WTC11 (cell line): ENCODE results near the gene NUMA1. TPM values are rescaled to one million over a fixed set of nuclear protein-coding genes. Genes with fewer than 3 reads are reported as not detected.
A peak's percentile ranks its signal among the peaks of the same experiment; 100 is the strongest.

Experiments
- ATAC-seq: fragments of 200-7000 bp; cut with Tn5 transposase; 2 replicates; pipeline ENCODE4 v1.10.0; 2021; ENCODE audit warnings: mild to moderate bottlenecking, moderate library complexity
- CTCF ChIA-PET: fragments of 300-600 bp; sonication (Branson Sonifier 250); formaldehyde crosslinking; loops from one replicate; lab custom pipeline; 2021; ENCODE audit warnings: antibody characterized with exemption; lab: Charles Lee
- POLR2A ChIA-PET: fragments of 350-600 bp; sonication (Branson Sonifier 250); formaldehyde crosslinking; loops from one replicate; lab custom pipeline; 2021; ENCODE audit warnings: antibody characterized with exemption; lab: Charles Lee
- DNase-seq: peaks from one replicate; pipeline ENCODE4 v3.0.0; 2021; ENCODE audit warnings: low spot score
- H3K27ac Mint-ChIP-seq: 2 replicates; pipeline ENCODE4 v1.8.0; 2021; ENCODE audit warnings: mixed read lengths
- H3K27me3 Mint-ChIP-seq: 2 replicates; pipeline ENCODE4 v1.8.0; 2021; ENCODE audit warnings: low read depth, mild to moderate bottlenecking, moderate library complexity, mixed read lengths
- H3K36me3 Mint-ChIP-seq: 2 replicates; pipeline ENCODE4 v1.8.0; 2021; ENCODE audit warnings: mixed read lengths
- H3K4me1 Mint-ChIP-seq: 2 replicates; pipeline ENCODE4 v1.8.0; 2022; ENCODE audit warnings: mixed read lengths
- H3K4me3 Mint-ChIP-seq: 2 replicates; pipeline ENCODE4 v1.8.0; 2021; ENCODE audit warnings: mild to moderate bottlenecking, moderate library complexity, mixed read lengths
- H3K9me3 Mint-ChIP-seq: 2 replicates; pipeline ENCODE4 v1.8.0; 2021; ENCODE audit warnings: mixed read lengths
- CREB1 ChIP-seq: sonication (generic); formaldehyde crosslinking; IDR thresholded peaks from 2 replicates; pipeline ENCODE4 v1.8.0; 2023; ENCODE audit warnings: mild to moderate bottlenecking, missing genetic modification reagents
- HMGA2 ChIP-seq: fragments of 250-450 bp; sonication (Bioruptor Pico); IDR thresholded peaks from 2 replicates; pipeline ENCODE4 v1.4.0; 2021; ENCODE audit warnings: mild to moderate bottlenecking, moderate library complexity
- SP1 ChIP-seq: sonication (generic); formaldehyde crosslinking; conservative IDR thresholded peaks from 2 replicates; pipeline ENCODE4 v1.8.1; 2022; ENCODE audit warnings: missing genetic modification reagents
- TCF7 ChIP-seq: sonication (generic); formaldehyde crosslinking; IDR thresholded peaks from 2 replicates; pipeline ENCODE4 v1.8.0; 2022; ENCODE audit warnings: mild to moderate bottlenecking, low read depth, missing genetic modification reagents, moderate library complexity
- ZNF263 ChIP-seq: sonication (generic); formaldehyde crosslinking; IDR thresholded peaks from 2 replicates; pipeline ENCODE4 v1.8.1; 2022; ENCODE audit warnings: low read depth, mild to moderate bottlenecking, moderate library complexity, missing genetic modification reagents
- ZNF317 ChIP-seq: sonication (generic); formaldehyde crosslinking; IDR thresholded peaks from 2 replicates; pipeline ENCODE4 v1.8.1; 2023; ENCODE audit warnings: low read depth, mild to moderate bottlenecking, moderate library complexity, missing genetic modification reagents, borderline replicate concordance
- ZNF416 ChIP-seq: fragments of 250-450 bp; sonication (Bioruptor Pico); IDR thresholded peaks from 2 replicates; pipeline ENCODE4 v1.9.0; 2021; ENCODE audit warnings: mild to moderate bottlenecking, inconsistent platforms
- total RNA-seq: library from RNA; stranded (reverse); gene quantifications from 3 replicates; pipeline ENCODE4 v1.2.3, GENCODE V29; 2021
- TF ChIP-seq, protein P1 (sequence below): sonication (generic); formaldehyde crosslinking; IDR thresholded peaks from 2 replicates; pipeline ENCODE4 v1.8.1; 2023; ENCODE audit warnings: mild to moderate bottlenecking, missing genetic modification reagents
- TF ChIP-seq, protein P2 (sequence below): sonication (generic); formaldehyde crosslinking; IDR thresholded peaks from 2 replicates; pipeline ENCODE4 v1.8.0; 2022; ENCODE audit warnings: missing genetic modification reagents
- TF ChIP-seq, protein P3 (sequence below): sonication (generic); formaldehyde crosslinking; conservative IDR thresholded peaks from 2 replicates; pipeline ENCODE4 v1.8.1; 2022; ENCODE audit warnings: mild to moderate bottlenecking, missing genetic modification reagents
- TF ChIP-seq, protein P4 (sequence below): sonication (generic); formaldehyde crosslinking; IDR thresholded peaks from 2 replicates; pipeline ENCODE4 v1.8.0; 2022; ENCODE audit warnings: mild to moderate bottlenecking, missing genetic modification reagents
- TF ChIP-seq, protein P5 (sequence below): fragments of 200-600 bp; IDR thresholded peaks from 2 replicates; pipeline ENCODE4 v1.8.0; 2022; ENCODE audit warnings: antibody characterized with exemption
- TF ChIP-seq, protein P6 (sequence below): sonication (generic); formaldehyde crosslinking; IDR thresholded peaks from 2 replicates; pipeline ENCODE4 v1.8.0; 2022; ENCODE audit warnings: mild to moderate bottlenecking, missing genetic modification reagents

Gene NUMA1
- total RNA-seq, 1 experiment from 2014 or later: 147 TPM

DNA sequence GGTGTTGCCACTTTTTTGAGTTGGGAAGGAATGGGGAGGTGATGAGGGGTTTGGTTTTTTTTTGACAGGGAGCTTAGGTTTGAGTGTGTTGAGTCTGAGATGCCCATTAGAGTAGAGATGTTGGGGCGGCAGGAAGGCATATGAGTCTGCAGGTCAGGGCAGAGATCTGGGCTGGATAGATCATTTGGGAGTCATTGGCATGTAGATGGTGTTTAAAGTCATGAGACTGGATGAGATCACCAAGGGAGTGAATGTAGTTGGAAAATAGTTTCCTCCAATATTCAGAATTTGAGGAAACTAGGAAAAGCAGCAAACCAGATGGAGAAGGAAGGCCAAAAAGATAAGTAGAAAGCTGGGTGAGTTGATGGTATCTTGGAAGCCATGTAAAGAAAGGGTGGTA is 34.2 kb upstream of the NUMA1 start (continued):
- TF ChIP-seq, protein P1, sequence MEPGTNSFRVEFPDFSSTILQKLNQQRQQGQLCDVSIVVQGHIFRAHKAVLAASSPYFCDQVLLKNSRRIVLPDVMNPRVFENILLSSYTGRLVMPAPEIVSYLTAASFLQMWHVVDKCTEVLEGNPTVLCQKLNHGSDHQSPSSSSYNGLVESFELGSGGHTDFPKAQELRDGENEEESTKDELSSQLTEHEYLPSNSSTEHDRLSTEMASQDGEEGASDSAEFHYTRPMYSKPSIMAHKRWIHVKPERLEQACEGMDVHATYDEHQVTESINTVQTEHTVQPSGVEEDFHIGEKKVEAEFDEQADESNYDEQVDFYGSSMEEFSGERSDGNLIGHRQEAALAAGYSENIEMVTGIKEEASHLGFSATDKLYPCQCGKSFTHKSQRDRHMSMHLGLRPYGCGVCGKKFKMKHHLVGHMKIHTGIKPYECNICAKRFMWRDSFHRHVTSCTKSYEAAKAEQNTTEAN (CRISPR knock-in tag): no peak
- TF ChIP-seq HMGA2 (CRISPR knock-in tag): no peak
- TF ChIP-seq TCF7: no peak
- no peak for TF ChIP-seq ZNF416 (CRISPR knock-in tag)
- TF ChIP-seq, protein P2, sequence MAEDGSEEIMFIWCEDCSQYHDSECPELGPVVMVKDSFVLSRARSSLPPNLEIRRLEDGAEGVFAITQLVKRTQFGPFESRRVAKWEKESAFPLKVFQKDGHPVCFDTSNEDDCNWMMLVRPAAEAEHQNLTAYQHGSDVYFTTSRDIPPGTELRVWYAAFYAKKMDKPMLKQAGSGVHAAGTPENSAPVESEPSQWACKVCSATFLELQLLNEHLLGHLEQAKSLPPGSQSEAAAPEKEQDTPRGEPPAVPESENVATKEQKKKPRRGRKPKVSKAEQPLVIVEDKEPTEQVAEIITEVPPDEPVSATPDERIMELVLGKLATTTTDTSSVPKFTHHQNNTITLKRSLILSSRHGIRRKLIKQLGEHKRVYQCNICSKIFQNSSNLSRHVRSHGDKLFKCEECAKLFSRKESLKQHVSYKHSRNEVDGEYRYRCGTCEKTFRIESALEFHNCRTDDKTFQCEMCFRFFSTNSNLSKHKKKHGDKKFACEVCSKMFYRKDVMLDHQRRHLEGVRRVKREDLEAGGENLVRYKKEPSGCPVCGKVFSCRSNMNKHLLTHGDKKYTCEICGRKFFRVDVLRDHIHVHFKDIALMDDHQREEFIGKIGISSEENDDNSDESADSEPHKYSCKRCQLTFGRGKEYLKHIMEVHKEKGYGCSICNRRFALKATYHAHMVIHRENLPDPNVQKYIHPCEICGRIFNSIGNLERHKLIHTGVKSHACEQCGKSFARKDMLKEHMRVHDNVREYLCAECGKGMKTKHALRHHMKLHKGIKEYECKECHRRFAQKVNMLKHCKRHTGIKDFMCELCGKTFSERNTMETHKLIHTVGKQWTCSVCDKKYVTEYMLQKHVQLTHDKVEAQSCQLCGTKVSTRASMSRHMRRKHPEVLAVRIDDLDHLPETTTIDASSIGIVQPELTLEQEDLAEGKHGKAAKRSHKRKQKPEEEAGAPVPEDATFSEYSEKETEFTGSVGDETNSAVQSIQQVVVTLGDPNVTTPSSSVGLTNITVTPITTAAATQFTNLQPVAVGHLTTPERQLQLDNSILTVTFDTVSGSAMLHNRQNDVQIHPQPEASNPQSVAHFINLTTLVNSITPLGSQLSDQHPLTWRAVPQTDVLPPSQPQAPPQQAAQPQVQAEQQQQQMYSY: no peak
- no peak for TF ChIP-seq CREB1 (CRISPR knock-in tag)
- TF ChIP-seq, protein P3, sequence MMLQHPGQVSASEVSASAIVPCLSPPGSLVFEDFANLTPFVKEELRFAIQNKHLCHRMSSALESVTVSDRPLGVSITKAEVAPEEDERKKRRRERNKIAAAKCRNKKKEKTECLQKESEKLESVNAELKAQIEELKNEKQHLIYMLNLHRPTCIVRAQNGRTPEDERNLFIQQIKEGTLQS: no peak

DNA sequence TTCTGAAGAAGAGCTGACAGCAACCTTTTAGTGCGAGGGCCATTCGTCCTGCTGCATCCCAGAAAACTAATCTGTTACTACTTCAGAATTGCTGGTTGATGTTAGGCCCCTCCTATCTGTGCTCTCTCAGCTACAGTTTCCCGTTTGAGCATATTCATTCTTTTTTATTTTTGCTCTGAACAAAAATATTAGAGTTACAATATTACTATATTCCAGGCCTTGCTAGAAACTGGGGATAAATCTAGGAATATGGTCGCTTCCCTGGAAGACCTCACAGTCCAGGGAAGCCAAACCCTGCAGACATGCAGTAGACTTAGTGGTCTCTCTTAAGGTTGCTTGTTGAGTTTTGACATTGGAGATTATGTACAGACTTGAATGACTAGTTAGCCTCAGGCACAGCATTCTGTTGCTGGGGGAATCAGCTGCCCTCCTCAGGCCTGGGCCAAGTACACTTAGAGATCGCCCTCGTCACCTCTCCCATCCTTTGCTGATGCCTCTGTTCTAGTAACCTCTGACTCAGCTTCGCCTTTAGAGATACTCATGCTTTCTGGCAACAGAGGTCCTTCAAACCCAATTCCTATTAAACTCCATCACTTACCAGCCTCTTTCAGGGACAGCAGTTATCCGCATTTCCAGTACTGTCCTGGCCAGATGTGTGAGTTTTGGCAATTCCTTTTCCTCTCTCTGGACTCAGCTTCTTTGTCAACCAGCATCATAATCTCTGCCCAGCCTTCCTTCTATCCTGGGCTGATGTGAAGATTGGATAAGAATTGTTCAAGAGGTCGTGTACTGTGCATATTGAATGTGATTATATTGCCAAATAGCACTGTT is 32.9 kb upstream of the NUMA1 start:
- ChIA-PET POLR2A (interaction anchor here (1.0 to 1.2 kb wide), 3 partner anchors 22 to 112 kb away, joined by 3 to 4 read pairs (median 4); partner anchors contain the start of gene INPPL1), CTCF (interaction anchor here (1.2 to 1.6 kb wide), 4 partner anchors 22 to 125 kb away, joined by 4 to 9 read pairs (median 6); no protein-coding TSS in a partner anchor)
- H3K27me3 Mint-ChIP-seq: peaks cover 45% of the 10 kb centered on the region
- H3K36me3 Mint-ChIP-seq: peaks cover 2% of the 10 kb centered on the region; the same call in 1 of the 2 replicates
- peaks cover 8% of the 10 kb centered on the region for H3K9me3 Mint-ChIP-seq
- TF ChIP-seq ZNF317 (CRISPR knock-in tag) (no peak), ZNF263 (CRISPR knock-in tag) (no peak), SP1 (no peak)
- TF ChIP-seq, protein P4, sequence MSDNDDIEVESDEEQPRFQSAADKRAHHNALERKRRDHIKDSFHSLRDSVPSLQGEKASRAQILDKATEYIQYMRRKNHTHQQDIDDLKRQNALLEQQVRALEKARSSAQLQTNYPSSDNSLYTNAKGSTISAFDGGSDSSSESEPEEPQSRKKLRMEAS (CRISPR knock-in tag): no peak
- TF ChIP-seq, protein P5, sequence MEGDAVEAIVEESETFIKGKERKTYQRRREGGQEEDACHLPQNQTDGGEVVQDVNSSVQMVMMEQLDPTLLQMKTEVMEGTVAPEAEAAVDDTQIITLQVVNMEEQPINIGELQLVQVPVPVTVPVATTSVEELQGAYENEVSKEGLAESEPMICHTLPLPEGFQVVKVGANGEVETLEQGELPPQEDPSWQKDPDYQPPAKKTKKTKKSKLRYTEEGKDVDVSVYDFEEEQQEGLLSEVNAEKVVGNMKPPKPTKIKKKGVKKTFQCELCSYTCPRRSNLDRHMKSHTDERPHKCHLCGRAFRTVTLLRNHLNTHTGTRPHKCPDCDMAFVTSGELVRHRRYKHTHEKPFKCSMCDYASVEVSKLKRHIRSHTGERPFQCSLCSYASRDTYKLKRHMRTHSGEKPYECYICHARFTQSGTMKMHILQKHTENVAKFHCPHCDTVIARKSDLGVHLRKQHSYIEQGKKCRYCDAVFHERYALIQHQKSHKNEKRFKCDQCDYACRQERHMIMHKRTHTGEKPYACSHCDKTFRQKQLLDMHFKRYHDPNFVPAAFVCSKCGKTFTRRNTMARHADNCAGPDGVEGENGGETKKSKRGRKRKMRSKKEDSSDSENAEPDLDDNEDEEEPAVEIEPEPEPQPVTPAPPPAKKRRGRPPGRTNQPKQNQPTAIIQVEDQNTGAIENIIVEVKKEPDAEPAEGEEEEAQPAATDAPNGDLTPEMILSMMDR: no peak
- TF ChIP-seq, protein P6, sequence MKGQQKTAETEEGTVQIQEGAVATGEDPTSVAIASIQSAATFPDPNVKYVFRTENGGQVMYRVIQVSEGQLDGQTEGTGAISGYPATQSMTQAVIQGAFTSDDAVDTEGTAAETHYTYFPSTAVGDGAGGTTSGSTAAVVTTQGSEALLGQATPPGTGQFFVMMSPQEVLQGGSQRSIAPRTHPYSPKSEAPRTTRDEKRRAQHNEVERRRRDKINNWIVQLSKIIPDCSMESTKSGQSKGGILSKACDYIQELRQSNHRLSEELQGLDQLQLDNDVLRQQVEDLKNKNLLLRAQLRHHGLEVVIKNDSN (CRISPR knock-in tag): 0 out of 2 replicates have a peak, but pooled peaks have one; percentile 3
- no peak for DNase-seq
- peaks cover 16% of the 10 kb centered on the region for H3K4me1 Mint-ChIP-seq
- peak overlapping the region; percentile 99 for H3K27ac Mint-ChIP-seq
- H3K4me3 Mint-ChIP-seq: peak overlapping the region; percentile 93
- ATAC-seq: no peak
